Naive thymus-derived CD8-positive, alpha-beta T cell (primary cell): ENCODE results near the gene LILRA5. TPM values are rescaled to one million over a fixed set of nuclear protein-coding genes. Genes with fewer than 3 reads are reported as not detected.
"Not testable (repeated sequence)": the region's sequence is repeated elsewhere in the genome, so short reads cannot be mapped to it uniquely, and the experiment has no call there.

ENCODE experiments used
- ATAC-seq, 2 donors: fragments of 150-1000 bp; cut with Tn5 transposase in 1 of 2; sonication (Bioruptor Pico), chemical (Tn5 transposase) in 1 of 2; 1 replicate in 1 of 2; 2 replicates in 1 of 2; pipeline ENCODE4 v1.10.0; 2021; ENCODE audit warnings: mild to moderate bottlenecking in 2 of 2, moderate library complexity in 2 of 2
- POLR2A ChIA-PET: fragments of 350-600 bp; sonication (Branson Sonifier 250); formaldehyde crosslinking; loops from one replicate; lab custom pipeline; 2021; ENCODE audit warnings: antibody characterized with exemption; lab: Charles Lee
- DNase-seq, 10 donors: peaks; one replicate each; pipeline versions ENCODE4 v3.0.0 to v3.0.0-alpha.2; 2020 to 2022
- H3K27ac Mint-ChIP-seq, 10 donors: one replicate each; pipeline ENCODE4 v1.8.0; 2020 to 2022; ENCODE audit warnings: mild to moderate bottlenecking in 10 of 10, mixed read lengths in 10 of 10, moderate library complexity in 4 of 10, inconsistent platforms in 1 of 10
- H3K27me3 Mint-ChIP-seq, 5 donors: one replicate each; pipeline ENCODE4 v1.8.0; 2021 to 2022; ENCODE audit warnings: mixed read lengths in 5 of 5
- H3K36me3 Mint-ChIP-seq, 3 donors: one replicate each; pipeline ENCODE4 v1.8.0; 2020 to 2022; ENCODE audit warnings: mixed read lengths in 3 of 3, mild to moderate bottlenecking in 2 of 3, inconsistent platforms in 1 of 3
- H3K4me1 Mint-ChIP-seq, 4 donors: one replicate each; pipeline ENCODE4 v1.8.0; 2021 to 2022; ENCODE audit warnings: mixed read lengths in 4 of 4
- H3K4me3 Mint-ChIP-seq, 10 donors: one replicate each; pipeline ENCODE4 v1.8.0; 2020 to 2022; ENCODE audit warnings: mild to moderate bottlenecking in 10 of 10, mixed read lengths in 10 of 10, moderate library complexity in 6 of 10, inconsistent platforms in 1 of 10
- H3K9me3 Mint-ChIP-seq, 9 donors: one replicate each; pipeline ENCODE4 v1.8.0; 2020 to 2022; ENCODE audit warnings: mixed read lengths in 9 of 9, mild to moderate bottlenecking in 3 of 9, inconsistent platforms in 1 of 9, moderate library complexity in 1 of 9
- polyA plus RNA-seq, 3 donors: library from polyadenylated mRNA; unstranded; fragments of 300-500 nt; fragmentation: Illumina TruSeq; gene quantifications; one replicate each; pipeline ENCODE4 v1.2.3, GENCODE V29; 2021
- total RNA-seq, 8 experiments: library from RNA in 2 of 8; stranded (reverse) in 2 of 8; gene quantifications; one replicate each; pipeline ENCODE4 v1.2.3 and lab custom pipeline; 2021 to 2026

Gene LILRA5
- total and polyA plus RNA-seq, 5 experiments from 2014 or later: 0.32 TPM; not detected in 4

DNA sequence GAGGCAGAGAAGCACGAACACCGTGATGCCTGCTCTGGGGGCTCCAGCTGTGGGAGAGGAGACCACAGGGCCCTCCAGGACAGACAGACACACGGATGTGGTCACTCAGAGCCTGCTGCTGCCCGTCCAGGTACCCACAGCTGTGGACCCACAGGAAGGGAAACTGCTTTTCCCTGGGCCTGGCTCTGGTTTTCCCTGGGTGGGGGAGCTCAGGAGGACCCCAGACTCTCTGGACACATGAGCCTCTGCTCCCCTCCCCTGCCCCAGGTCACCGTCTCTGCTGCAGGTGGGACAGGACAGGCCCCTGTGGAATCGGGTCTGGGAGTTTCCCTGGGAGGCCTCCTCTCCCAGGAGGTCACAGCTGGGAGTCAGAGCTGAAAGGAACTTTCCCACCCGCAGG lies 18.7 kb upstream of the LILRA5 start:
- DNase-seq: no peak
- Mint-ChIP-seq H3K27ac (no peak overlapping the region), H3K36me3 (no peaks in the 10 kb centered on the region), H3K4me3 (no peak overlapping the region), H3K4me1 (peaks cover 11 to 34% (median 13%) of the 10 kb centered on the region in 4 donors), H3K9me3 (no peaks in the 10 kb centered on the region), H3K27me3 (no peaks in the 10 kb centered on the region)
- no peak for ATAC-seq
- POLR2A ChIA-PET: no interaction called here

DNA sequence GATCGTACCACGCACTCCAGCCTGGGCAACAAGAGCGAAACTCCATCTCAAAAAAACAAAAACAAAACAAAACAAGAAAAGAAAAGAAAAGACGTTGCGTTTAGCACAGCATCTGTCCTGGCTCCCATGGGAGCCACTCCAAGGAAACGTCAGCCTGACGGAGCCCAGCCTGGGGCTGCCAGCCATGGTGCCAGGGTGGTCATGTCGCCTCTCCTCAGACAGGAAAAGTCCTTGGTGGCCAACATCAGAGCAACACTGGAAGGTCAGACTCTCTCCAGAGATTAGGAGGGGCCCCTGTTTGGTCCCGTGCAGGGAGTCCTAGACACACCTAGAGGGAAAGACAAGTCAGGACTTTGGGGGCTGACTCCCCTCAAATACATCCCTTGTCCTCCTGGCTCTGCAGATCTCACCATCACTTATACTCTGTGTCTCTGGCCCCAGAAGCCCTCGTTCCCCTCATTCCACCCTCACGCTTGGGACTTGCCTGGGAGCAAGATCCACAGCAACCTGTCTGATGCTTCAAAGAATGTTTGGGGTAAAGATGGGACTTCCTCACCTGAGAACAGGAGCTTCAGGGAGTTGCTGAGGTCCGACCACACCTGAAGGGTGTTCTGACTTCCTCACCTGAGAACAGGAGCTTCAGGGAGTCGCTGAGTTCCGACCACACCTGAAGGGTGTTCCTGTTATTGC lies 16.7 kb upstream of the LILRA5 start:
- Mint-ChIP-seq H3K36me3 (no peaks in the 10 kb centered on the region), H3K27ac (peak overlapping the region in 2 of 10 donors; percentile 11 to 79), H3K9me3 (no peaks in the 10 kb centered on the region), H3K4me1 (peaks cover 13 to 50% (median 23%) of the 10 kb centered on the region in 4 donors), H3K4me3 (no peak overlapping the region), H3K27me3 (peaks cover 0 to 3% (median 2%) of the 10 kb centered on the region in 5 donors)
- POLR2A ChIA-PET: interaction anchor here (1.1 kb wide), 1 partner anchor 44 kb away, joined by 7 read pairs; no protein-coding TSS in a partner anchor
- DNase-seq (no peak), ATAC-seq (no peak)

- H3K9me3 Mint-ChIP-seq, H3K4me3 Mint-ChIP-seq, ATAC-seq, POLR2A ChIA-PET, DNase-seq, H3K36me3 Mint-ChIP-seq, H3K27me3 Mint-ChIP-seq: not testable (repeated sequence)
- H3K4me1 Mint-ChIP-seq: peaks cover 12 to 48% (median 23%) of the 10 kb centered on the region in 4 donors
- H3K27ac Mint-ChIP-seq: peak overlapping the region in 2 of 10 donors; percentile 6 to 39
These were observed 15.8 kb upstream of the LILRA5 start for GRCh38 chr19:54328781-54329180.

- ATAC-seq (no peak), DNase-seq (no peak)
- no peak overlapping the region for H3K4me3 Mint-ChIP-seq
- H3K27me3 Mint-ChIP-seq: peaks cover 2 to 9% (median 5%) of the 10 kb centered on the region in 5 donors
- H3K9me3 Mint-ChIP-seq: no peaks in the 10 kb centered on the region
- no peaks in the 10 kb centered on the region for H3K36me3 Mint-ChIP-seq
- no peak overlapping the region for H3K27ac Mint-ChIP-seq
- POLR2A ChIA-PET: interaction anchor here (0.6 to 4.2 kb wide), 3 partner anchors 51 to 66 kb away, joined by 4 to 25 read pairs (median 13); no protein-coding TSS in a partner anchor
- H3K4me1 Mint-ChIP-seq: peaks cover 9 to 38% (median 23%) of the 10 kb centered on the region in 4 donors
These were observed 12.7 kb upstream of the LILRA5 start for GRCh38 chr19:54325631-54326030.

DNA sequence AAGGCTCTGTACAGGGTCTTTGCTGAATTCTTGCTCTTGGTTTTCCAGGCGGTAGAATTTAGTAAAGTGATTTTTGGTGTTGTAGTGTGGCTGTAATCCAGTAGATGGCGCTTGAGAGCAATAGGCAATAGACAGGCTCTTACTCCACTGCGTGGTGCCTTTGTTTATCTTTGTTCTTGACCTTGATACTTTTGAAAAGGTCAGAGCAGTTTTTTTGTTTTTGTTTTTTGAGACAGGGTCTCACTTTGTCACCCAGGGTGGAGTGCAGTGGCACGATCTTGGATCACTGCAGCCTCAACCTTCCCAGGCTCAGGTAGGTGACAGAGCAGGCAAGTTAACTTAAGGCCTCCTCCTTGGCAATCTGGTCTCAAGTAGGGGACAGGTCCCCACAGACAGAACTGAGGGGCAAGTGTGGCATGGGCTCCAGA lies 12.2 kb upstream of the LILRA5 start:
- Mint-ChIP-seq H3K27me3 (peaks cover 2 to 9% (median 5%) of the 10 kb centered on the region in 5 donors), H3K27ac (peak overlapping the region in 2 of 10 donors; percentile 25 to 64), H3K4me3 (peak overlapping the region in 1 of 10 donors; percentile 24), H3K4me1 (peaks cover 9 to 38% (median 23%) of the 10 kb centered on the region in 4 donors), H3K36me3 (no peaks in the 10 kb centered on the region), H3K9me3 (no peaks in the 10 kb centered on the region)
- DNase-seq (peak in 9 of 10 donors; percentile 15 to 76 (median 57)), ATAC-seq (peak; percentile 70 to 84)
- POLR2A ChIA-PET: interaction anchor here (3.7 to 4.2 kb wide), 2 partner anchors 63 to 66 kb away, joined by 13 to 25 read pairs; no protein-coding TSS in a partner anchor

DNA sequence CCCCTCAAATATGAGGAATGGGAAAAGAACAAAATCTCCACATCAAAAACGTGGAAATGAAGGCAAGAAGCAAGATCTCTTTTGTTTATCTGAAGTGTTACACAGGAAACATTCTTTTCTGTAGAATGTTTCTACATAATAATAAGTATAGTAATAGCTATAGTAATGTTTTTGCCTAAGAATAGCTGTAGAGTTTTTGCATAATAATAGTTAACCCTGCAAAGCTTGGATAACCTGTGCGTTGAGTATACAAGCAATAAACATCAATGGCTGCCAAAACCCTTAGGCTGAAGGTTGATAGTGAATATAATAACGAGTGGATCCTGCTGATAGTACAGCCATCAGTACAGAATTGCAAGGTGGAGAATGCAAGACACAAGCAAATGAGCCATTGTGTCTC lies 11.1 kb upstream of the LILRA5 start:
- H3K4me1 Mint-ChIP-seq: peaks cover 9 to 41% (median 23%) of the 10 kb centered on the region in 4 donors
- H3K9me3 Mint-ChIP-seq: no peaks in the 10 kb centered on the region
- ATAC-seq (no peak), DNase-seq (no peak)
- H3K4me3 Mint-ChIP-seq: no peak overlapping the region
- POLR2A ChIA-PET: interaction anchor here (3.7 to 4.2 kb wide), 2 partner anchors 64 to 67 kb away, joined by 13 to 25 read pairs; no protein-coding TSS in a partner anchor
- no peaks in the 10 kb centered on the region for H3K36me3 Mint-ChIP-seq
- peaks cover 2 to 9% (median 6%) of the 10 kb centered on the region in 5 donors for H3K27me3 Mint-ChIP-seq
- no peak overlapping the region for H3K27ac Mint-ChIP-seq

- H3K36me3 Mint-ChIP-seq, POLR2A ChIA-PET, H3K9me3 Mint-ChIP-seq, ATAC-seq, H3K27me3 Mint-ChIP-seq, H3K4me3 Mint-ChIP-seq, H3K27ac Mint-ChIP-seq, DNase-seq: not testable (repeated sequence)
- peaks cover 7 to 31% (median 18%) of the 10 kb centered on the region in 4 donors for H3K4me1 Mint-ChIP-seq
These were observed 10.0 kb upstream of the LILRA5 start for GRCh38 chr19:54322934-54323333.

- POLR2A ChIA-PET, H3K4me3 Mint-ChIP-seq, H3K27ac Mint-ChIP-seq, H3K9me3 Mint-ChIP-seq, H3K36me3 Mint-ChIP-seq, ATAC-seq, DNase-seq: not testable (repeated sequence)
- H3K27me3 Mint-ChIP-seq: peaks cover 3 to 11% (median 9%) of the 10 kb centered on the region in 5 donors
- peaks cover 3 to 29% (median 14%) of the 10 kb centered on the region in 4 donors for H3K4me1 Mint-ChIP-seq
These were observed 9.3 kb upstream of the LILRA5 start for GRCh38 chr19:54322295-54322694.

DNA sequence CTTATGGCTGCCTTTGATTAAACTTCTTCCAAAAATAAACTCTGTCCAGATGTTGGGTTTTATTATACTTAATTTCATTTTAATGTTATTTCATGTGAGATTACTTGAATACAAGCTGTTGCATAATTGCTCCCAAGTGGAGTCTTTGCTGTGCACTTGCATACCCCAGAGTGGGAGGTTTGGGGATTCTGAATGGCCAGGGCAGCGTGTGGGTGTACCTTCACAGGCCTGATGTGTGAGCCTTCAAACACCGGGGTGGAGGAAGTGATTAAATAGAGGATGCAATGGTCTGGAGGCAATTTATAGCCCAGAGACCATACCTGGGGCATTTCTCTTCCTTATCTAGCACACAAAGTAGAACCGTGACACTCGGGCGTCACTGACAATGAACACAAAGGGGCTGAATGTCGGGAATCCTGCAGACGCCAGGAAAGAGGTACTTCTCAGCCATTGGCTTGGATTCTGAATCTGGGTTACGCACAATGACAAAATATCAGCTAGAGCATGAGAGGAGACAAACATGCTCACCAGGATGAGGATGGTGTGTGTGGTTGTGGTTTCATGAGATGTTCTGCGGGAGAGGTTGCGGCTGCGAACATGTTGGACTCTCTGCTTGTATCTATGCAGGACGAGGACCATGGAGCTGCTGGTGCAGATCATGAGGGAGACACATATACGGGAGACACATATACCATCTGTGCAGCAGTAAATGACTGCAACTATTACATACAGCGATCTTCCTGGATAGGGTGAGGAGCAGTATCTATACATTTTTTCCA lies 7.1 kb upstream of the LILRA5 start:
- Mint-ChIP-seq H3K27ac (no peak overlapping the region), H3K4me1 (peaks cover 0 to 17% (median 2%) of the 10 kb centered on the region in 4 donors), H3K36me3 (no peaks in the 10 kb centered on the region), H3K4me3 (no peak overlapping the region), H3K9me3 (no peaks in the 10 kb centered on the region), H3K27me3 (peaks cover 3 to 19% (median 11%) of the 10 kb centered on the region in 5 donors)
- DNase-seq: no peak
- no peak for ATAC-seq
- POLR2A ChIA-PET: no interaction called here

DNA sequence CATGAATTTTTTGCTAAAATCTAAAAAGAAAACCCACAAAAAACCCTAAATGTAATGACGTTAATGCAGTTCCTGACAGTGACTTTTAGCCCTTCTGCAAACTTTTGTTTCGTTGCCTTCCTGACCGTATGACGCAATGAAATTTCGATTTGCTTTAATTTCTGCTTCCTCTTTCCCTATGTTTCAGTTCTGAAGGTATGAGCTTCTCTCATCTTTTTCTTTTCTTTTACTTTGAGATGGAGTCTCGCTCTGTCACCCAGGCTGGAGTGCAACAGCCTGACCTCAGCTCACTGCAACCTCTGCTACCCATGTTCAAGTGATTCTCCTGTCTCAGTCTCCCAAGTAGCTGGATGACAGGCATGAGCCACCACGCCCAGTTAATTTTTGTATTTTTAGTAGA lies 6.1 kb upstream of the LILRA5 start:
- no peak overlapping the region for H3K4me3 Mint-ChIP-seq
- no peaks in the 10 kb centered on the region for H3K9me3 Mint-ChIP-seq
- peaks cover 2 to 24% (median 15%) of the 10 kb centered on the region in 5 donors for H3K27me3 Mint-ChIP-seq
- H3K27ac Mint-ChIP-seq: no peak overlapping the region
- peaks cover 0 to 13% (median 0%) of the 10 kb centered on the region in 4 donors for H3K4me1 Mint-ChIP-seq
- no peak for DNase-seq
- no peak for ATAC-seq
- no peaks in the 10 kb centered on the region for H3K36me3 Mint-ChIP-seq
- POLR2A ChIA-PET: interaction anchor here (0.6 to 1.1 kb wide), 2 partner anchors 70 to 114 kb away, joined by 3 to 5 read pairs; no protein-coding TSS in a partner anchor

DNA sequence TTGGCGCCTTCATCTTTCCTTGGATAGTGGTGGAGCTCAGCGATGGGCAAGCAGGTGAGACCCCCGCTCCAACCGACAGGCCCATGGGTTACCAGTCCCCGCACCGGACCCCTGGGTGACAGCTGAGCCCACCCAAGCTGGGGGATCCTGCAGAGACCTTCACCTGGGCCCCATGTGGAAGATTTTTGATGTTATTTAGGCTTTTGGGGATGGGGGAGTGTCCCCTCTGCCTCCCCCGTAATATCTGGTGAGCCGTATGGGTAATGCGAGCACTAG lies 4.9 kb upstream of the LILRA5 start:
- H3K36me3 Mint-ChIP-seq: no peaks in the 10 kb centered on the region
- peak overlapping the region in 1 of 10 donors; percentile 53 for H3K27ac Mint-ChIP-seq
- peaks cover 7 to 32% (median 22%) of the 10 kb centered on the region in 5 donors for H3K27me3 Mint-ChIP-seq
- ATAC-seq (no peak), DNase-seq (no peak)
- H3K9me3 Mint-ChIP-seq: no peaks in the 10 kb centered on the region
- H3K4me3 Mint-ChIP-seq: no peak overlapping the region
- H3K4me1 Mint-ChIP-seq: peaks cover 0 to 14% (median 0%) of the 10 kb centered on the region in 4 donors
- POLR2A ChIA-PET: no interaction called here

DNA sequence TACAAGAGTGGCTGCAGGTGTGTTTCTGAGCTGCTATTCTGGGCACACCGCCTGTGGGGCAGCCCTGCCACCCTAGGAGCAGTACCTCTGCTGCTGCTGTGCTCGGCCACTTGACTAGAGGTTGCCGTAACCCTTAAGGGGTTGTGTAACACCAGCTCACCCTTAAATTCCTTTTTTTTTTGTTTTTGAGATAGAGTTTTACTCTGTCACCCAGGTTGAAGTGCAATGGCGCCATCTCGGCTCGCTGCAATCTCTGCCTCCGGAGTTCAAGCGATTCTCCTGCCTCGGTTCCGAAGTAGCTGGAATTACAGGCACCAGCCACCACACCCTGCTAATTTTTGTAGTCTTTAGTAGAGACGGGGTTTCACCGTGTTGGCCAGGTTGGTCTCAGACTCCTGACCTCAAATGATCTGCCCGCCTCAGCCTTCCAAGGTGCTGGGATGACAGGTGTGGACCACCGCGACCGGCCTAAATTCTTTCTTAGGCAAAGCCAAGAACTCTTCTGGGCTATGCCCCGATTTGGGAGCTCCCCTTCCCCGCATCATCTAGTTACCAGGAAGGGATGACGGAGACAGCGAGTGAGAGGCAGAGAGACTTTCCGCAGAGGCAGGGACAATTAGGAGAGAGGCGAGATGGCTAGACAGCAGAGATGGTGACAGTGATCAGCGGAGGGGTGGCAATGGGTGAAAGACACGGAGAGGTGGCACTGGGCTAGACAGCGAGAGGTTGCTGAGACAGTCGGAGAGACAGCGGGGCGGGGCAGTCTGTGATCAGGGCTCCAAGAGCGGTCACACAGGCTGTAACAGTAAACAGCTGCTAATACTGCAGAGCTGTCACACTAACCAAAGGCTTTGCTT lies 4.4 kb upstream of the LILRA5 start:
- ATAC-seq: no peak

More for the DNA sequence above, 4.4 kb upstream of the LILRA5 start:
- no peak for DNase-seq
- POLR2A ChIA-PET: no interaction called here
- Mint-ChIP-seq H3K4me1 (peaks cover 0 to 17% (median 0%) of the 10 kb centered on the region in 4 donors), H3K27me3 (peaks cover 9 to 37% (median 24%) of the 10 kb centered on the region in 5 donors), H3K36me3 (no peaks in the 10 kb centered on the region), H3K4me3 (no peak overlapping the region), H3K9me3 (no peaks in the 10 kb centered on the region), H3K27ac (no peak overlapping the region)
